HEK293T (cell line): Measurements from ENCODE around the gene AMH.

Experiments
- CTCF ChIA-PET: fragments of 350-600 bp; formaldehyde crosslinking; extraction: SDS; loops from one replicate; lab custom pipeline; 2021; ENCODE audit warnings: antibody characterized with exemption, inconsistent platforms; lab: Yijun Ruan, JAX
- POLR2A ChIA-PET: fragments of 350-600 bp; formaldehyde crosslinking; extraction: SDS; loops from one replicate; lab custom pipeline; 2020; ENCODE audit warnings: antibody characterized with exemption, inconsistent platforms; lab: Yijun Ruan, JAX
- DNase-seq: peaks from one replicate; pipeline ENCODE4 v3.0.0; 2012; ENCODE audit warnings: mixed read lengths; ENCODE audit errors: extremely low spot score
- ARNT ChIP-seq: fragments of 450-650 bp; IDR thresholded peaks from 2 replicates; pipeline ENCODE4 v1.6.1; 2017; ENCODE audit warnings: mild to moderate bottlenecking
- BHLHE40 ChIP-seq: fragments of 450-650 bp; IDR thresholded peaks from 2 replicates; pipeline ENCODE4 v1.6.1; 2016; ENCODE audit warnings: mild to moderate bottlenecking, moderate library complexity, borderline replicate concordance
- CTBP1 ChIP-seq: fragments of 450-650 bp; IDR thresholded peaks from 2 replicates; pipeline ENCODE4 v1.6.1; 2016; ENCODE audit warnings: borderline replicate concordance
- ELF4 ChIP-seq: fragments of 450-650 bp; IDR thresholded peaks from 2 replicates; pipeline ENCODE4 v1.6.1; 2017; ENCODE audit warnings: antibody characterized with exemption
- FOXA1 ChIP-seq: fragments of 450-650 bp; IDR thresholded peaks from 2 replicates; pipeline ENCODE4 v1.6.1; 2016; ENCODE audit warnings: mild to moderate bottlenecking
- FOXK2 ChIP-seq: fragments of 450-650 bp; IDR thresholded peaks from 2 replicates; pipeline ENCODE4 v1.6.1; 2016; ENCODE audit warnings: mild to moderate bottlenecking
- FOXM1 ChIP-seq: fragments of 450-650 bp; IDR thresholded peaks from 2 replicates; pipeline ENCODE4 v1.6.1; 2017; ENCODE audit warnings: mild to moderate bottlenecking, borderline replicate concordance
- HDGF ChIP-seq: fragments of 450-650 bp; IDR thresholded peaks from 2 replicates; pipeline ENCODE4 v1.6.1; 2017; ENCODE audit warnings: antibody characterized with exemption, borderline replicate concordance
- L3MBTL2 ChIP-seq: fragments of 450-650 bp; conservative IDR thresholded peaks from 2 replicates; pipeline ENCODE4 v1.6.1; 2016; ENCODE audit warnings: mild to moderate bottlenecking
- LEF1 ChIP-seq: fragments of 450-650 bp; IDR thresholded peaks from 2 replicates; pipeline ENCODE4 v1.6.1; 2017; ENCODE audit warnings: mild to moderate bottlenecking, borderline replicate concordance
- NFRKB ChIP-seq: fragments of 450-650 bp; IDR thresholded peaks from 2 replicates; pipeline ENCODE4 v1.6.1; 2016; ENCODE audit warnings: mild to moderate bottlenecking, moderate library complexity
- PKNOX1 ChIP-seq: fragments of 450-650 bp; IDR thresholded peaks from 2 replicates; pipeline ENCODE4 v1.6.1; 2016
- SP1 ChIP-seq: fragments of 450-650 bp; IDR thresholded peaks from 2 replicates; pipeline ENCODE4 v1.6.1; 2017
- SUZ12 ChIP-seq: fragments of 450-650 bp; IDR thresholded peaks from 2 replicates; pipeline ENCODE4 v1.6.1; 2016; ENCODE audit warnings: mild to moderate bottlenecking
- TARDBP ChIP-seq: fragments of 450-650 bp; IDR thresholded peaks from 2 replicates; pipeline ENCODE4 v1.6.1; 2016
- ZNF384 ChIP-seq: fragments of 450-650 bp; IDR thresholded peaks from 2 replicates; pipeline ENCODE4 v1.6.1; 2016

AMH gene

GRCh38 chr19:2270157-2270422 lies 21.0 kb downstream of the AMH start:
- TF ChIP-seq HDGF (no peak), FOXM1 (no peak), ZNF384 (no peak), ARNT (no peak), SUZ12 (no peak), FOXK2 (no peak), NFRKB (no peak), TARDBP (no peak), PKNOX1 (no peak), CTBP1 (no peak), BHLHE40 (no peak), SP1 (no peak), L3MBTL2 (no peak), FOXA1 (no peak), LEF1 (no peak), ELF4 (no peak)
- POLR2A ChIA-PET: interaction anchor here (1.0 to 1.7 kb wide), 5 partner anchors 9 to 121 kb away, joined by 3 to 6 read pairs (median 4); no protein-coding TSS in a partner anchor
- DNase-seq: no peak
- CTCF ChIA-PET: no interaction called here

- no peak for DNase-seq
- TF ChIP-seq SP1 (no peak), ELF4 (no peak), LEF1 (no peak), ARNT (no peak), SUZ12 (no peak), NFRKB (no peak), HDGF (no peak), BHLHE40 (no peak), CTBP1 (no peak), ZNF384 (no peak), FOXA1 (no peak), FOXK2 (no peak), FOXM1 (no peak), TARDBP (no peak), PKNOX1 (no peak), L3MBTL2 (no peak)
- ChIA-PET POLR2A (interaction anchor here (1.0 to 2.1 kb wide), 9 partner anchors 10 to 121 kb away, joined by 3 to 18 read pairs (median 6); partner anchors contain the start of genes AP3D1, LSM7, PLEKHJ1 and SPPL2B), CTCF (no interaction called here)
Observed at GRCh38 chr19:2270423-2271233, 21.5 kb downstream of the AMH start.

- no peak for TF ChIP-seq PKNOX1
- TF ChIP-seq SUZ12: no peak
- TF ChIP-seq ARNT: no peak
- ChIA-PET CTCF (interaction anchor here (1.3 kb wide), 1 partner anchor 9 kb away, joined by 4 read pairs; no protein-coding TSS in a partner anchor), POLR2A (interaction anchor here (1.0 to 2.1 kb wide), 8 partner anchors 12 to 122 kb away, joined by 3 to 18 read pairs (median 5); partner anchors contain the start of genes AP3D1, LSM7, PLEKHJ1 and SPPL2B)
- no peak for DNase-seq
Observed at GRCh38 chr19:2271234-2272103, 22.3 kb downstream of the AMH start.

GRCh38 chr19:2273356-2274184 lies 24.4 kb downstream of the AMH start:
- TF ChIP-seq TARDBP: no peak
- TF ChIP-seq ZNF384: no peak
- no peak for TF ChIP-seq CTBP1
- no peak for TF ChIP-seq SUZ12
- 0 out of 2 replicates have a peak, but pooled peaks have one; percentile 18 for TF ChIP-seq PKNOX1
- TF ChIP-seq L3MBTL2: no peak; the same call in 1 of the 2 replicates
- TF ChIP-seq ARNT: 0 out of 2 replicates have a peak, but pooled peaks have one; percentile 24
- peak; percentile 95 for TF ChIP-seq ELF4
- no peak for TF ChIP-seq BHLHE40
- TF ChIP-seq HDGF: peak; percentile 98; the same call in 1 of the 2 replicates
- CTCF ChIA-PET: interaction anchor here (0.5 to 1.7 kb wide), 7 partner anchors 11 to 119 kb away, joined by 3 to 5 read pairs (median 4); no protein-coding TSS in a partner anchor
- DNase-seq: peak; percentile 90
- POLR2A ChIA-PET: interaction anchor here (1.3 to 1.9 kb wide), 4 partner anchors 12 to 119 kb away, joined by 3 to 5 read pairs (median 4); no protein-coding TSS in a partner anchor
